Measurements from ENCODE around the gene SPAG7.
A peak's percentile ranks its signal among the peaks of the same experiment; 100 is the strongest.

Gene SPAG7

GRCh38 chr17:4974115-4974670, 6.6 kb upstream of the SPAG7 start:
- DNase-seq, result no peak

GRCh38 chr17:4973256-4974114, 5.9 kb upstream of the SPAG7 start:
- no peak for DNase-seq

- DNase-seq, result no peak
These were observed 5.1 kb upstream of the SPAG7 start for GRCh38 chr17:4972752-4973151.

DNA sequence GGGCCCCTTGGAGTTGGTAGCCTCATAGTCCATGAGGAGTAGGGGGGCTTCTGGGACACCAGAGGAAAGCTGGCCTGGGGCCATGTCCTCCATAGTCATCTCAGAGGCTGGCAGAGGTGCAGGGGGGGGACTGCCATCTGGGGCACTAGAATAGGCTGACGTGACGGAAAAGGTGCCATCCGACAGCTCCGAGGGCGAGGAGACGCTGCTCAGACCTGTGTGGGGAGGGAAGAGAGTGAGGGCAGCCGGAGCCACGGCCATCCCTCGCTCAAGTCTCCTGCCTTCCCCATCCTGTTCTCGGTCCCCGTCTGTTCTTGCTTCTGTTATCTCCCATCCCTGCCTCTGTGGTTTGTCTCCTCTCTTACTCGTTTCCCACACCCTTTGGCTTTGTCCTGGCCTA, 4.7 kb upstream of the SPAG7 start:
- DNase-seq, result no peak

DNA sequence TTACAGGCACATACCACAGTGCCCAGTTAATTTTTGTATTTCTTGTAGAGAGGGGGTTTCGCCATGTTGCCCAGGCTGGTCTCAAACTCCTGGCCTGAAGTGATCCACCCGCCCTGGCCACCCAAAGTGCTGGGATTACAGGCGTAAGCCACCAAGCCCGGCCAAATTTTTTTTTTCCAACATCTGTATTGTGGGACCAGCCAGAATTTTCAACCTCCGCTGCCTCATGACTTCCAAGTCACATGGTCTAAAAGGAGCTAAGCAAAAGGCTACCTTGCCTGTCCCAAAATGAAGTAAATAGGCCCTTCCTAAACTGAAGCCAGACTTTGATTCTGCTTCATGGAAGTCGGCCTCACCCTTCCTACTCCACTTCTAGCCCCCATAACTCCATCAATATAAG, 4.2 kb upstream of the SPAG7 start:
- DNase-seq, result no peak

- no peak for DNase-seq
These were observed 2.7 kb upstream of the SPAG7 start for GRCh38 chr17:4970273-4970672.

- no peak for DNase-seq
These were observed 2.0 kb upstream of the SPAG7 start for GRCh38 chr17:4969551-4970173.

- DNase-seq, result no peak
These were observed 1.5 kb upstream of the SPAG7 start for GRCh38 chr17:4969047-4969550.

DNA sequence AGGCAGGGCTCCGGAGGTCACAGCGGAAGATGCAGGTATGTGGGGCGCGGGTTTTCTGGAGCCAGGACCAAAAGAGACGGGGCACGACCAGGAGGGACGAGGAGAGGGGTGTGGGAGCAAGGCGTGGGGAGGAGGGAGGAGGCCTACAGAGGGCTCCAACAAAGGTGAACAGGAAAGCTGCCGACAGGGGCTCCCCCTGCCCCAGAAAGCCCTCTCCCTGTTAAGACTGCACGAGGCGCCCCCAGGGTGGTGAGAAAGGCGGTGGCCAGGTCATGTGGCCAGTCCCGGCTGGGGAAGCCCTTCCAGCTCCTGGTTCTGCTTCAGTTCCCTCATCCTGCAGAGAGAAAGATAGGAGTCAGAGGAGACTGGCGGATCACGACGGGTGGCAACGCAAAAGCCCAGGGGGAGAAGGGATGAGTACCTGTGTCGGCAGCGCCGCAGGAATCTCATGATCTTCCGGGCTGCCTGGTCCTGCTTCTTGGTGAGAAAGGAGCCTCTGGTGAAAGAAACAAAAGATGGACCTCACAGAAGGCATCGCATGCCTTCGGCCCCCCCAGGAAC, 949 bp upstream of the SPAG7 start:
- DNase-seq, result no peak

DNA sequence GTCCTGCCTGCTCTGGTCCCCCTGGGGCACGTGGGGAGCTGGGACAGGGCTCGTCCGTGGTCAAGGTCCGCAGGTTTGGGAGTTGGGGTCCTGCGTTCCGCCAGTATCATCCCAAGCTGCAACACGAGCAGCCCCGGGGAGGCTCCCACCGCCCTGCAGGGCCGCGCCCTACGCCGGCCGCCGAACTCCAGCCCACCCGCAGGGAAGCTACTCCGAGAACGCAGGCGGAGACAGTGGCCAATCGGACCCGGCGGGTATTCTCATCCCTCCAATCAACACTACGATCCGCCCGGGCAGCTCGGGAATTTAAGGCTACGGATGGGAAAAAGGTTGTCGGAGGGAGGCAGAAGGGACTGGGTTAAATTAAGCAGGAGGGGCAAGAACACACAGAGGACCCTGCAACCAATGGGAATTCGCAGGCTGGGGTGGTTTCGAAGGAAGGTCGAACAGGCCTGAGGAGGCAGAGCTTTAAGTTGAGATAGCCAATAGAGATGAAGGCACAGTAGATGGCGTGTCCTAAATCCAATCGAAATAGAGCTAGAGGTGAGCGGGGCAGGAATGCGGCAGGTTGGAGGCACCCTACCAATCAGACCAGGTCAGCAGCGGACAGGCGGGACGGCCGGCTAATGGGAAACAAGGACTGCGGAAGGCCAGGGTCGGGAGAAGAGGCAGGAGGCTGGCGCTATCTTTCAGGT, 626 bp downstream of the SPAG7 start:
- peak; percentile 97 for DNase-seq

DNA sequence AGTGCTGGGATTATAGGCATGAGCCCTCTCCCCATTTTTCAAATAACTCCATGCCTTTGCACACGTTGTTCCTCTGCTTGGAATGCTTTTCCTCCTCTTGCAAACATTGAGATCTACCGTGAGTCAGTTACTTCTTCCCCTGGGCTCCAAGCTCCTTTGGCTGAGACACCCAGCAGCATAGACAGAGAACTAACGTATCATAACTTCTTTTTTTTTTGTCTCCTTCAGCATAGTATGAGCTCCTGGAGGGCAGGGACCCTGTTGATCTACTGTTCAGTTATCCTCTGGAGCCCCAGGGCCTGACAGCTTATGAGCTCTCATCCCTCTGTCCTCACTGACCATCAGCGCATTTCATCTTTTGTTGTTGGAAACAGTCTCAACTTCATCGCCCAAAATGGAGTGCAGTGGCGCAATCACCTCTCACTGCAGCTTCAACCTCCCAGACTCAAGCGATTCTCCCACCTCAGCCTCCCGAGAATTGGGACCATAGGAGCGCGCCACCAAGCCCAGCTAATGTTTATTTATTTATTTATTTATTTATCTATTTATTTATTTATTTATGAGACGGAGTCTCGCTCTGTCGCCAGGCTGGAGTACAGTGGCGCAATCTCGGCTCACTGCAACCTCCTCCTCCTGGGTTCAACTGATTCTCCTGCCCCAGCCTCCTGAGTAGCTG, 2.2 kb downstream of the SPAG7 start:
- no peak for DNase-seq

DNA sequence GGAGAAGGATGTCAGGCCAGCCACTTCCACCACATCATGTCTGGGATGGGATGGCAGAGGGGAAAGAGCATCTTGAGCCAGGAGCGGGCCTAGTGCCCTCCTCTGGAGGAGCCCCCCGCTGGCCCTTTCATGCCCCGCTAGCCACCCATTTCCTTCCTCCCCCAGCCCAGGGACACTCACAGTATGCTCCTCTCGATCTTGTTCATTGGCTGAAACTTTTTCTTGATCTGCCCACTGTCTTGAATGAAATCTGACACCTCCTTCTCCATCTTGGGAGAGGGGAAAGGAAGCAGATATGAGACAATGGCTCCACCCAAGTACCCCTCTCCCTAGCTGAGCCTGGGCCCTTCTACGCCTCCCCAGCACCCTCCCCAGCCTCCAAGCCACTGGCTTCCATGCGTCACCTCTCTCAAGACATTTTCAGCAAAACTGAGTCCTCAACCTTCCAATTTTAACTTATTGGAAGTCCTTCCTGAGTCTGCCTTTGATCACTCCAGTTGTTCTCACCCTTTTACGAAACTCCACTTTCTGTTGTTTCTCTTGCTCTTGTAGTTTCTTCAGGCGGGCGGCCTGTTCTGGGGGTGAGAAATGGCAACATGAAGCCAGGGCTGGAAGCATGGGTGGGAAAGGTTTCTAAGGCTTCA, 7.2 kb downstream of the SPAG7 start:
- no peak for DNase-seq

DNA sequence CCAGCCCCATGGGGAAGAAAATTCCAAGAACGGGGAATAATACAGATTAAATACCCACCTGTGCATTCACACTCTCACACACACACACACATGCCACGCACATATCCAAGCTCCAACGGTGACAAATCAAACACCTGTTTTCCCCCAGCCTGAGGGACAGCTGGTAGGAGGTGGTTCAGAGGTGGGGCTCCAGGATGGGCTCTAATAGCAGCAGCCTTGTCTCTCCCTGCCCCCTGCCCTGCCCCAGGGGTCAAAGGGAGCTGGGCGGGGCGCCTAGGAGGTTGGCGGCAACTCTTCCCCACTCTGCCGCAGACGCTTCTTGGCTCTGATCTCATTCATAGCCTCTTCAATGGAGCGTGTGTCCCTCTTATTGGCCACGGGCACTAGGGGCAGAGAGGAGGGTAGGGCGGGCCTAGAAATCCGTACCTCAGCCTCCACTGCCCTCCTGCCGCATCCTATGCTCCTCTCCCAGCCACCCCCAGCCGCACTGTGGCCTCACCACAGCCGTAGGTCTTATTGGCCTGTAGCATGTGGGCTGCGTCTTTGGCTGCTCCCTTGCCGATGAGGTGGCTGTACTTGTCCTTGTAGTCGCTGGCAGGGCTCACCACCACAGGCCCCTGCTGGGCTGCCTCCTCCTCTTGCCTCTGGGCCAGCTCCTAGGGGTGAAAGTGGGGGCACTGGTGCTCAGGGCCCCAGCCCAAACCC, 8.2 kb downstream of the SPAG7 start:
- DNase-seq, result no peak

DNA sequence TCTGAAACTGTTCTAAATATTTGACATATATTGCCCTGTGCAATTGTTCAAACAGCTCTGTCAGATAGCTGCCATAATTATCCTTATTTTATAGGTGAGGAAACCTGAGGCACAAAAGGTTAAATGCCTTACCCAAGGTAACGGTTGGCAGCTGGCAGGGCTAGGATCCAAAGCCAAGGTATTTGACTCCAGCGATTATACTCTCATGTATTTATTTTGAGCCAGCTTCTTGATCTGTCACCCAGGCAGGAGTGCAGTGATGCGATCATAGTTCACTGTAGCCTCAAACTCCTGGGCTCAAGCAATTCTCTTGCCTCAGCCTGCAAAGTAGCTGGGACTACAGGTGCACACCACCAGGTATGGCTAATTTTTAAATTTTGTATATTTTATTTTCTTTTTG, 9.5 kb downstream of the SPAG7 start:
- no peak for DNase-seq

- DNase-seq, result no peak
These were observed 11.0 kb downstream of the SPAG7 start for GRCh38 chr17:4956493-4957061.

DNA sequence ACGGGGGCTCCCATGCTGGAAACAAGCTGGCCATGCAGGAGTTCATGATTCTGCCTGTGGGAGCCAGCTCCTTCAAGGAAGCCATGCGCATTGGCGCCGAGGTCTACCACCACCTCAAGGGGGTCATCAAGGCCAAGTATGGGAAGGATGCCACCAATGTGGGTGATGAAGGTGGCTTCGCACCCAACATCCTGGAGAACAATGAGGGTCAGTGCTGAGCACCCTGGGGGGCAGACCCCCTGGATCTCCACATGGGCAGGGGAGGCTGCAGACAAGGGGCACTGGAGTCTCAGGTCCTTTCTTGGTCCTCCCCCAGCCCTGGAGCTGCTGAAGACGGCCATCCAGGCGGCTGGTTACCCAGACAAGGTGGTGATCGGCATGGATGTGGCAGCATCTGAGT, 12.5 kb downstream of the SPAG7 start:
- DNase-seq, result no peak

DNA sequence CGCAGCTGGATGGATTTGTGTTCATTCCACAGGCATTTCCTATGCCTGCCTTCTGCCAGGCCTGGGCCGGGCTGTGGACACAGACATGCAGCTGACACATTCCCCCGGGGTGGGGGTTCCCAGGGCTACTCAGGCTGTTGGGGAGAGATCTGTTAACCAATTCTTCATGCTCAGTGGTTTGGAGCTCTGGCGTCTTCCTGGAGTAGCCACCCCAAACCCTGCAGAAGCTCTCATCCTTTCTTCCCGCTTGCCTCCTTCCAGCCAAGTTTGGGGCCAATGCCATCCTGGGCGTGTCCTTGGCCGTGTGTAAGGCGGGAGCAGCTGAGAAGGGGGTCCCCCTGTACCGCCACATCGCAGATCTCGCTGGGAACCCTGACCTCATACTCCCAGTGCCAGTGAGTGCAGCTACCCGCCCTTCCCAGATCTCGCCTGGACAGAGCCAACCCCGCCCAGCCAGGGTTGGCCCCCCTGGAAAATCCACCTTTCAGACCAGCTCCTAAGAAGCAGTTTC, 14.1 kb downstream of the SPAG7 start:
- DNase-seq, result no peak

- no peak for DNase-seq
These were observed 16.1 kb downstream of the SPAG7 start for GRCh38 chr17:4951486-4951885.

- DNase-seq, result no peak
These were observed 16.8 kb downstream of the SPAG7 start, which contains the start of gene ENO3 for GRCh38 chr17:4950746-4951204. Gene ENO3 (plus strand): TSS chr17:4951119. CDS start chr17:4951830, 711 bp downstream.

GRCh38 chr17:4950075-4950745, 17.4 kb downstream of the SPAG7 start:
- no peak for DNase-seq
